CD4-positive, alpha-beta T cell treated with Interleukin-6 for 4 hours (primary cell): ENCODE measurements around the gene LGALS3BP.
"Not testable (repeated sequence)": the region's sequence is repeated elsewhere in the genome, so short reads cannot be mapped to it uniquely, and the experiment has no call there.

ENCODE experiments used
- DNase-seq: peaks from one replicate; pipeline ENCODE4 v3.0.0-alpha.2; 2020; ENCODE audit warnings: mixed read lengths

The LGALS3BP gene, protein sequence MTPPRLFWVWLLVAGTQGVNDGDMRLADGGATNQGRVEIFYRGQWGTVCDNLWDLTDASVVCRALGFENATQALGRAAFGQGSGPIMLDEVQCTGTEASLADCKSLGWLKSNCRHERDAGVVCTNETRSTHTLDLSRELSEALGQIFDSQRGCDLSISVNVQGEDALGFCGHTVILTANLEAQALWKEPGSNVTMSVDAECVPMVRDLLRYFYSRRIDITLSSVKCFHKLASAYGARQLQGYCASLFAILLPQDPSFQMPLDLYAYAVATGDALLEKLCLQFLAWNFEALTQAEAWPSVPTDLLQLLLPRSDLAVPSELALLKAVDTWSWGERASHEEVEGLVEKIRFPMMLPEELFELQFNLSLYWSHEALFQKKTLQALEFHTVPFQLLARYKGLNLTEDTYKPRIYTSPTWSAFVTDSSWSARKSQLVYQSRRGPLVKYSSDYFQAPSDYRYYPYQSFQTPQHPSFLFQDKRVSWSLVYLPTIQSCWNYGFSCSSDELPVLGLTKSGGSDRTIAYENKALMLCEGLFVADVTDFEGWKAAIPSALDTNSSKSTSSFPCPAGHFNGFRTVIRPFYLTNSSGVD

DNA sequence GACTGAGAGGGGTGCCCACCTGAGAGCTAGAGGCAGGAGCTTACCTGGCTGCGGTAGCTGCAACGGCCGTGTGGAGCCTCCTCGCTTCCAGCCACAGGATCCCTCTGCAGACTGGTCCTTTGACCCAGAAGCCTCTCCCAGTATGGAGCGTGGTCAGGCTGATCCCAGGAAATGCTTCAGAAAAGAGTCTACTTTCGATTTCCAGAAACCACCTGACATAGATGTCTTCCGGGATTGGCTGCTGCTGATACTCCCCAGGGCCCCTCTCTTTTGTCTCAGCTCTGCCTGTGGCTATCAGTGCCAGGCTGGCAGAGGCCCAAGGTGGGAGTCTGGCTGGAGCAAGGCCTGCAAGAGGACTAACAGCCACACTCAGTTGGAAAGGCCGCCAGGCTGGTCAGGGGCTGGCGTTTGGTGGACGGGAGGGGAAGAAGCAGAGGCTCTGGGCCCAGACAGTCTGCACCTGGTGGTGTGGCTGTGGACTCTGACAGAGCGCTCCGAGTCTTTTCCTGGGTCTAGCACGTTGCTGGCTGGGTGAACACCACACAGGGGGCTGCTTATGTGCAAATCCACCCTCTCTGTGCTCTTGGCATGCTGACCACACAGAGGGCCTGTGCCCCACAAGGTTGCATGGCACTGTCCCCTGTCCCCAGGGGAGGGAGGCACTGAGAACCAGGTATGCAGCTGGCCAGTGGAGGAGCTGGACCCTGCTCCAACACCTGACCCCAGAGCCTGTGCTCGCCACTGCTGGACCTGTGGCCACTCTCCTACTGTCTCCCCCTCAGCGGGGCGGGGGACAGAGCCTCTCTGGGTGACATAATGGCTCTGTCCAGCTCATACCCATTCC is at the start of gene LGALS3BP:
Gene LGALS3BP, minus strand, starts transcription at position 144 of the 844 bp plus-strand sequence. CDS start 2,732 bp downstream, outside the sequence.
- DNase-seq: peak; percentile 45

DNA sequence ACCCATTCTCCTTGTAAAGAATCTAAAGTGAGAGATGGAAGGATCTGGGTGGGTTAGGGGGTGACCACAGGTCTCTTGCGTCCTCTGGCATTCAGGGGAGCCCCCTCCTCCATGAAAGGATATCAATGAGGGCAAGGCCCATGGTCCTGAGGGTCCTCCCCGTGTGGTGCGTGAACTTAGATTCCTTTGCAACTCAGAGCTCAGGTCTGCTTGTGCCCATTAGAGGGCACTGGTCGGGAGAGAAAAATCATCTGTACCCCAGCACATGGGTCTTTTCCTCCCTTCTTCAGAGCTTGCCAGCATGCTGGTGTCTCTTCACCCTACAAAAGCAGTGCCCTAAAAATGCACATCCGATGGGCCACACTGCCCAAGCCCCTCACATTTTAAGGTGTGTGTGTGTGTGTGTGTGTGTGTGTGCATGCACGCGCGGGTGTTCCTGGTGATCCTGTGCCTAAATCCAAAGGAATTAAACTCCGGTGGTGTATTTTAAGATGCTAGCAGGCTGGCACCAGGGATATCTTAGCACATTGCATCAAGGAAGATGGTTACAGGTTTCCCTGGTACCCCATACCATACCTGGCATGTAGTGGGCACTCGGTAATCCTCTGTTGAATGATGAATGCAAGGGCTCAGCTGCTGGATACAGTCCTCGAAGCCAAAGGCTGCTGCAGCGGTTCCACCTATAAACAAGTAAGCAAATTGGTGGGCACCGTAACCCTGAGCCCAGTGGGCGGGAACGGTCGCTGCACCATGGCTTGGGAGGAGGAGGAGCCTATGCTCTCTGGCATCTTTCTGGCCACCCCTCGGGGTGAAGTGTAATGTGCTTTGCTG is 49.0 kb upstream of the LGALS3BP start:
- DNase-seq: no peak

DNA sequence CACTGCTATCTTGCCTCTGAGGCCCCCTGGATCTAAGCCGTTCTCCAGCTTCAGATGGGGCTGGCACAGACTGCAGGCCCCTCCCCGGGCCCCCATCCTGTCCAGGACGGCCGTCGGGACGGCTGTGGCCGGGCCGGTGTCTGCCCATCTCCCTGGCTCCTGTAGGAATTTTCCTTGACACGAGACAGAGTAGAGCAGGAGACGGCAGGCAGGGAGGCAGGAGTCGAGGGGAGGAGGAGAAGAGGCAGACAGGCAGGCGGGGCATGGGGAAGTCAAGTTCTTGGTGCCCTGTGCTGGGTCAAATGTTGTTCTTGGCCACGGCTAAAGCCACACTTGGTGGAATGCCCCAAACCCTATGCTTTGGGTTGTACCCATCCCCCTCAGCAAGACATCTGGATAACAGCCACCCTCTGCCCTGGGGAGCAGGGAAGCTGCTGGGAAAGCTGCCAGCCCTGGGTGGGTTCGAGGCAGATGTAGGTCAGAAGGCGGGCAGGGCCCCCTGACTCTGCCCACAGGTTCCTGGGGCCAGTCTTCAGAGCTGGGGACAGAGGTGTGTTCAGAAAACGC is 48.3 kb upstream of the LGALS3BP start:
- DNase-seq: no peak

DNA sequence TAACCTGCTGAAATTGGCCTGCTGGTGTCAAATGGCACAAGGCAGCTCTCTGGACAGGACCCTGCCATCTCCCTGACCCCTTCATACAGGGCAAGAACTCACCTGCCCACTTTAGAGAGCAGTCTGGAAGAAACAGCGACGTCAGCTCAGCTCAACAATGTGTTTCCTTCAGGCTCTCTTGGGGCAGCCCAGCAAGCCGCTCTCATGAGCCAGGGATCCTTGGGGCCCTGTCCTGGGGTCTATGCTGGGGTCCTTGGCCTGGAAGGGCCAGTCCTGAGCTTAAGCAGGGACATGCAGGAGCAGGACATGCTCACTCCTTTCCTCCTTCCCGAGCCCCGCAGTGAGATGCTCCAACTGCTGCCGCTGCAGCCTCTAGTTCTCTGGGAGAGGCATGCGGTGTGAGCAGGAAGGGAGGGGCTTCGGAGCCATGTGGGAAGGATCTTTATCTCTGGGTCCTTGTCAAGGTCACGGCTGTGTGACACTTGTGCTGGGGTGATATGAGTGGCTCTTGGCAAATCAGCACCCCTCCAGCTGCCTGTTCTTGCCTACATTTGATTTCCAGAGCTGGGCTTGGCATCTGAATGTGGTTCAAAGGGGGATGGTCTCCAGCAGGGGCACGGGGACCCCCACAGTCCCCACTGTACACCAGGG is 47.7 kb upstream of the LGALS3BP start:
- no peak for DNase-seq

DNA sequence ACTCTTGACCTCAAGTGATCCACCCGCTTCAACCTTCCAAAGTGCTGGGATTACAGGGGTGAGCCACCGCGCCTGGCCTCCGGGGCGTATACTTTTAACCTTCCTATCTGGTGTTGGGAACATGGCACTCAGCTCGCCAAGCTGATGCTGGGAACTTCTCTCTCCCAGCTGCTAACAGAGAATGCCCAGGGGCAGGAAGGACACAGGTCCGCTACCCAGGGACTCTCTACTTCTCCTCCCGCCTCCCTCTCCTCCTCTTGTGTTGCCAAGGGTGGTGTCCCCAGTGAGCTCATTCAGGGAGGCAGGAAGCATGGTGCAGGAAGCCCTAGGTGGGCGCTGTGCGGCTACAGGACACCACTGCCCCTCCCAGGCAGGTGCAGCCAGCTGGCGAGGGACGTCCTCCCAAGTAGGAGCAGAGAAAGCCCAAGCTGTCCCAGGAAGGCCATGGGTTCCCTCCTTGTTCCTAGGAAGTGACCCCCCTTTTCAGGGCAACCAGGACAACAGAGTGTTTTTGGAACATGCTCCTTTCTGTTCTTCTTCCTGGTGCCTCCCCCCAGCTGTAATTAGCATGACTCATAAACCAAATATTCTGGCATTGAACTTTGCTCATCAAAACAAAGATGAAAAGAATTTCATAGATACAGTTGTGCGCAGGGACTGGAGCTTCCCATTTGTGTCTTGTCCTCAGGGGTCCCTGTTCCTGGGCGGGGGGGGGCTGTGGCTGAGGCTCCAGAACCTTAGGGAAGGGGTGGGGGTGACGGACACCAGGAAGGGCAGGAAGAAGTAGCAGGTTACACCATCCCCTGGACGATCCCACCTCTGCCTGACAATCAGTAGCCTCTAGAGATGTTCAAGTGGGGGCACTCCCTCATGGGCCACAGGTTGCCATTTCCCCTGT is 46.9 kb upstream of the LGALS3BP start:
- no peak for DNase-seq

DNA sequence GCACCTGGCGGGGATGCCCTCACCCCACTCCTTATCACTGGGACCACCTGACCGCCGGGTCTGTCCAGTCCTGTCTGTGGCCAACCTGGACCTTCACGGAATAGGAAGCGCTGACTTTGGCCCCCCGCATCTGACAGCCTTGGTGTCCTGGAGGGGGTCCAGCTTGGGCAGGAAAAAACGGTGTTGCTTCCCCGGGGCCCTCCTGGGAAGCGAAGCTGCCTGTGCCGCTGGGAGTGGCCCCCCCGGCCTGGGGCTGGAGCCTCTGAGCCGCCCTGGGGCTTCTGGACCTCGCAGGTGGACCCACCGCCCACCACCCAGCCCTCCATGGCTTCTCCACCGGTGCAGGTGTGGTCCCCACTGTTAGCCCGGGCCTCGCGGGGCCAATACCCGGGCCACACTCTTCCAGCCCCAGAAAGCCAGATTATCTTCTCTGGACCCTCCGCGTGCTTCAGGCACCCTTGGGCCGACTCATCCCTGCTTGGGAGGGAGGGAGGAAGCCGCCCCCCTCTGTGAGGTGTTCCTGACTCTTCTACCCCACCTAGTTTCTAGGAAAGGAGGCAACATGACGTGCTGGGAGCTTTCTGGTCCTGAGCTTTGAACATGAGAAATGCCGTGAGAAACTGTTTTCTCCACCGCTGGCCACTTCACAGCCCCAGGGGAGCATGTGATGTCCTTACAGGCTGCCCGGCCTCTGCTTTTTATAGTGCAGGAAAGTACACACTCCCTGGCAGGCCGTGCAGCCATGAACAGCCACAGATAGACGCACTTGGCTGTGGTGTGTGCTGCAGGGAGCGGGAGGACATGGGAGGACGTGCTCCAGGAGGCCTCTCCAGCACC is 45.4 kb upstream of the LGALS3BP start:
- no peak for DNase-seq

DNA sequence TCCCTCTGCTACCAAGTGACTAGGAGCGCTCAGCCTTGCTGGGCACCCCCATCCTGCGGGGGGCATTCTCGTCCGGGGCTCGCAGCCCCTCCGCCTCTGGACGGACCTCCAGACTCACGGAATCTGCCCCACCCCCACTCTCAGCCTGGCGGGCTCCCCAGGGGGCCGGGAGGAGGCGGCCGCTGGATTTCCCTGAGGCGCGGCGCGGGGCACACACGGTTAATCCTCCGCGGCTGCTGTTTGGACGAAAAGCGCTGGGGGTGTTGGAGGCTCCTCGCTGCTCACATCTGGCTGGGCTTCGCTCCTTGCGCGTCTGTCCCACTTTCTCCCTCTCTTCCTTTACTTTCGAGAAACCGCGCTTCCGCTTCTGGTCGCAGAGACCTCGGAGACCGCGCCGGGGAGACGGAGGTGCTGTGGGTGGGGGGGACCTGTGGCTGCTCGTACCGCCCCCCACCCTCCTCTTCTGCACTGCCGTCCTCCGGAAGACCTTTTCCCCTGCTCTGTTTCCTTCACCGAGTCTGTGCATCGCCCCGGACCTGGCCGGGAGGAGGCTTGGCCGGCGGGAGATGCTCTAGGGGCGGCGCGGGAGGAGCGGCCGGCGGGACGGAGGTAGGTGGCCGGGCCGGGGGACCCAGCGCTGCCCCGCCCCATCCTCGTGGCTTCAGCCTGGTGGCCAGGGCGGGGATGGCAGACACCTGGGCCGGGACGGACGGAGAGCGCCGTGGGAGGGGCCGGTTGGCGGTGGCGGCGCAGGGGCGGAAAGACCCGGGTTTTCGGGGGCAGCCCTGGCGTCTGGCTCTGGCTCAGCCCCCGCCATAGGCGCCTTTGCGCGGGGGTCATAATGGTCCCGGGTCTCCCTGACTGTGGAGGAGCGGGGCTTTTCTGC is 44.4 kb upstream of the LGALS3BP start, which contains the start of gene C1QTNF1:
Gene C1QTNF1, plus strand, starts transcription at position 284 of the 886 bp plus-strand sequence. CDS start 19,800 bp downstream, outside the sequence.
- peak; percentile 47 for DNase-seq

DNA sequence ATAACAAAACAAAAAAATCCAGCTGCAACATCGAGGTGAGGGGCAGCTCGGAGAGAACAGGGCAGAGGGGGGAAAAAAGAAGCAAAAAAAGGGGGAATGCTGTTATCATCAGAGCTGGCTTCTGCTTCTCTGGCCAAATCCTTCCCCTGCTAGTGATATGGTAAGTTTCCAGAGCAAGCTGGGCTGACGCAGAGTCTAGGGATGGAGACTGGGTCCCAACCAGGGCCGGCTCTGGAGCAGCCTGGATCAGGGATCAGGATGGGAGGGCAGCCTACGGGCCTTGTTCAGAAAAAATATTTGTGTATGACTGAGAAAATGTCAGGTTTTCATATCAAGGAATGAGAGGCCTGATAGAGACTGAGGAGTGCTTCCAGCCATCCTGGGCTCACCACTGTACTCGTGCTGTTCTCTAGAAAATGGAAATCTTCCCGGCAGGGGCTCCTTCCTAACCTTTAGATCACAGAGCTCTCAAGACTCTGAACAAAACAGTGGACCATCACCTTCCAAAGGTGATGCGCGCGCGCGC is 43.5 kb upstream of the LGALS3BP start:
- no peak for DNase-seq

DNA sequence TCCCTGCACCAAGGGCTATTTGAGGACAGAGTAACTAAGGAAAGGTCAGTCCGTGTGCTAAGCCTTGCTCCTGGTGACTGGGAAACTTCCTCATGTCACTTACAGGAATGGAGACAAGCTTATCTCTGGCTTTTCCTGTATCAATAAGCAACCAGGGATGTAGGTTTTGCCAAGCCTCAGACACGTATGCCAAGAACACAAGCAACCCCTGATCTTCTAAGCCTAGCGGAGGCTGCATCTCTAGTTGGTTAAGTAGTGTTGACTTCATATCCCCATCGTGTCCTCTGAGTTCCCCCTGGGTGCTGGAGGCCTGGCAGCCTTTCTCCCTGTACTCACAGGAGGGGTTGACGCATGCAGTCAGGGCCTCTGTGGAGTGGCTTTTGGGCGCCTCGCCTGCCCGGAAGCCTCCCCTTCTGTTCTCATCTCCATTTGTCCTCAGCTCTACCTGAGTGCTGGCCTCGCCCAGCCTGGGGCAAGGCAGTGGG is 42.8 kb upstream of the LGALS3BP start:
- DNase-seq: no peak

DNA sequence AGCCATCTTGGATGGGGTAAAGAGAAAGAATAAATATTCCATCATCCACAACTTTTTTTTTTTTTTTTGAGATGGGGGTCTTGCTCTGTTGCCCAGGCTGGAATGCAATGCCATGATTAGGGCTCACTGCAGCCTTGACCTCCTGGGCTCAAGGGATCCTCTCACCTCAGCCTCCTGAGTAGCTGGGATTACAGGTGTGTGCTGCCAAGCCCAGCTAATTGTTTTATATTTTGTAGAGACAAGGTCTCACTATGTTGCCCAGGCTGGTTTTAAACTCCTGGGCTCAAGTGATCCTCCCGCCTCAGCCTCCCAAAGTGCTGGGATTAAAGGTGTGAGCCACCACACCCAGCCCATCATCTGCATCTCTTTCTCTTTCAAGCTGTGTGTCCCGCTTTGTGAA is 42.2 kb upstream of the LGALS3BP start:
- DNase-seq: not testable (repeated sequence)

DNA sequence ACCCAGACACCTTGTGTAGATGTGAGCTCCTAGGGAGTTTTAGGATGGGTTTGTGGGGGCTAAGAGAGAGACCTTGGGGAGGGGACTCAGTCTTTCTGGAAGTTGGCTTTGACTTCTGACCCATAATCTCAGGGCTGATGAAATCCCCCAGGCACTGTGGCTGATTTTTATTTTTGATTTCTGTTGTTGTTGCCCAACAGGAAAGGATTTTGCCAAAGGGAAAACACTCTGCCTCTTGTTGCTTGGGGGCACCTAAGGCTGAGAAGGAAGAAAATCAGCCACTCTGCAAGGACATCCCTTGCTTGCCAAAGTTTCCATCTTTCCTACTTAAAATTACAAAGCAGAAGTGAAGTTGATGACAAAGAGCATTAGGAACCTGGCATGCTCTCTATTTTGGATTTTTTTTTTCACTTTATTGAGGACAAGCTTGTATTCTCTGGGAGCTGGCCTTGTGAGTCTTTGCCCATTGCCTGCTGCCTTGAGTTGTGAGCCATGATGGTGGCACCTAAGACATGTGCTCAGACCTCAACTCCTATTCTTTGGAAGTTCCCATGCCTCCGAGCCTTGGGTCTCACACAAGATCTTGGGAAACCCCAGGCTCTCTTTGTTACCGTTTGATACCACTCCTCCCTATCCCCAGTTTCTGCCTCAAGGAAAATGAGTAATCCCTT is 41.0 kb upstream of the LGALS3BP start:
- no peak for DNase-seq

DNA sequence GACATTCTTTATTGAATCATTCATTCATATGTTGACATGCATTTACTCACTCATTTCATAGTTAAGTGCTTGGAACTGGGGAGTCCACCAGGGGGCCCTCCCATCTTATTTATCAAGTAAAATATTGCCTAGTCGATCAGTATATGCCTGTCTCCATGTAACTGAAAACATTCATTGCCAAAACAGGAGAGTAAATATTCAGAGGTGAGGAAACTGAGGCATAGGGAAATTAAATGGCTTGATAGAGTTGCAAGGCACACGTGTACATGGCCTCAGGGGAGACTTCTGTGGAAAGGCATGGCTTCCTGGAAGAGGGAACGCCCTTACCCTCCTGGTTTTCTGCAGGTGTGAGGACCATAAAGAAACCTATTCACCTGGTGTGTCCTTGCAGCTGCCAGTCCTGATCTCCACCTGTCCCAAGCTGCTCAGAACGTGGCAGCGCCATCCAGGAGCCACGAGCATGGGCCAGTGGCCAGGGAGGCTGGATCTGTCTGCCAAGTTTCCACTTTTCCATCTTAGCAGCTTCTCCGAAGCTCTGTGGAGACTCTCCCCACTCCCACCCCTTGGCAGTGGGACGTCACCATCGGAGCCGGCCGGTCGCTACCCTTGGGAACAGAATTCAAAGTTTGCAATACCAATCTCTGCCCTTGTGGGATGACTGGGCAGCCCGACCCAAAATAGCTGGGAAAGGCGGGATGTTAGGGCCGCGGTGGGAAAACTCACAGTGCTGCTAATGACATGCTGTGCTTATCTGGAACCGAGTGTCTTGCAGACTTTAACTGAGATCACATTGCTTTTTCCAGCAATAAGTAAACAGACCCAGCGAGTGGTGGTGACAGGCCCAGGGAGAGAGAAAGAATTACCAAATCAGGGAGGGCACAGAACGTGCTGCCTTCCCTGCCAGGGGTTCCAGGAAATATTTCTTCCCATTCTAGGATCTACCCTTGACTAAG is 40.2 kb upstream of the LGALS3BP start:
- peak; percentile 64 for DNase-seq

DNA sequence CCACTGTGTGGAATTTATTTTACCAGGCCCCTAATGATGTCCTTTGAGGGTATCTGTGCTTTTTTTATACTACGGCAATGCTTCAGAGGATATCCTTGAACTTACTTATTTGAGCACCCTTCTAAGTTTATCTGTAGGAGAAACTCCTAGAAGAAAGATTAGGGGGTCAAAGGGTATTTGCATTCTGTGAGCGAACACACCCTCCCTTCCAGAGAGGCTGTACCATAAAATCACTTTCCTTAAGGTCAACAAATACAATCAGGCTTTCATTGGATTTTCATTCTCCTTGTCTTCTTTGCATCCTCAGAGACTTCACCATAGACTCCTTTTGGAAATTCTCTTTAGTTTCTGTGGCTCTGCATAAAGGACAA is 39.5 kb upstream of the LGALS3BP start:
- DNase-seq: no peak

DNA sequence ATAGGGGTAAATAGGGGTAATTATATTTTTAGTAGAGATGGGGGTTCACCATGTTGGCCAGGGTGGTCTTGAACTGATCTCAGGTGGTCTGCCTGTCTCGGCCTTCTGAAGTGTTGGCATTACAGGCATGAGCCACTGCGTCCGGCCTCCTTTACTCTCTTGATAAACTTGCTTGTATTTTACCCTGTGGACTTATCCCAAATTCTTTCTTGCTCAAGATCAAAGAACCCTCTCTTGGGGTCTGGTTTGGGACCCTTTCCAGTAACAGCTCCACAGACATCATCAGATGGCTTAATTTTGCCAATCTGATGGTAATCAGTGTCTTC is 38.6 kb upstream of the LGALS3BP start:
- DNase-seq: no peak

DNA sequence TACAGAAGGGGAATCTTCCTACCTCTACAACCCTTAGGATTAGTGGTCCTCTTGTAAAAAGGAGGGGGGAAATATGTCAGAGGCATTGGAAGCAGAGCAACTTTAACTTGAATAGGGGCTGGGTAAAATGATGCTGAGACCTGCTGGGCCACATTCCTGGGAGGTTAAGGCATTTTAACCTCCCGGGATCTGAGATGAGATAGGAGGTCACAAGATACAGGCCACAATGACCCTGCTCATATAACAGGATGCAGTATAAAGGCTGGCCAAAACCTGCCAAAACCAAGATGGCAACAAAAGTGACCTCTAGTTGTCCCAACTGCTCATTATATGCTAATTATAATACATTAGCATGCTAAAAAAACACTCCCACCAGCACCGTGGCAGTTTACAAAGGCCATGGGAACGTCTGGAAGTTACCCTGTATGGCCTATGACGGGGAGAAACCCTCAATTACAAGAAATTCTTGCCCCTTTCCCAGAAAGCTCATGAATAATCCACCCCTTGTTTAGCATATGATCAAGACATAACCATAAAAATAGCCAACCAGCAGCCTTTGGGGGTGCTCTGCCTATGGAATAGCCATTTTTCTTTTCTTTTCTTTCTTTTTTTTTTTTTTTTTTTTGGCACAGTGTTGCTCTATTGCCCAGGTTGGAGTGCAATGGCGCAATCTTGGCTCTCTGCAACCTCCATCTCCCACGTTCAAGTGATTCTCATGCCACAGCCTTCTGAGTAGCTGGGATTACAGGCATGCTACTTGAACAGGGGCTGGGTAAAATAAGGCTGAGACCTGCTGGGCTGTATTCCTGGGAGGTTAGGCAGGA is 38.0 kb upstream of the LGALS3BP start:
- DNase-seq: no peak
